ENCODE measurements around the gene MAPK10. TPM values are rescaled to one million over a fixed set of nuclear protein-coding genes. Genes with fewer than 3 reads are reported as not detected.

Gene MAPK10
- total and polyA plus RNA-seq, 10 of the 15 experiments (the other 5 are each of a cell fraction or from before 2014, with no cell fraction given), result 1.1 to 4.2 (median 2.4) TPM

GRCh38 chr4:85956293-85956945, 403.4 kb downstream of the MAPK10 start:
- no peaks in the 10 kb centered on the region for H3K27me3 ChIP-seq (replicated peaks in 1 of 2; ENCODE audit: control insufficient read depth in 2 of 2, insufficient read depth in 2 of 2, low read length in 1 of 2)
- DNase-seq (ENCODE audit: low read depth, low spot score) (no peak), ATAC-seq (no peak), FAIRE-seq (no peak)
- H3K79me2 ChIP-seq (ENCODE audit: control insufficient read depth, insufficient read depth, low read length), result no peaks in the 10 kb centered on the region
- H3K4me2 ChIP-seq (ENCODE audit: control insufficient read depth, insufficient read depth), result no peak overlapping the region
- CTCF ChIA-PET, result interaction anchor here (0.7 to 0.9 kb wide), 2 partner anchors 12 to 13 kb away, joined by 3 to 4 read pairs; no protein-coding TSS in a partner anchor
- 45% methylated on average over 17 of the region's 17 CpGs for WGBS (ENCODE audit: insufficient coverage, insufficient replicate concordance, low lambda C conversion rate, missing lambda C conversion rate)
- intact Hi-C loops (cut with micrococcal nuclease; ENCODE audit: unreplicated experiment) (no loop called here), in situ Hi-C loops (cut with MboI) (no loop called here)
- H3K4me3 ChIP-seq, result no peak overlapping the region
- TF ChIP-seq NBN (IDR thresholded peaks at IDR 0.05) (no peak), PML (IDR thresholded peaks at IDR 0.05; ENCODE audit: low read length) (no peak), NFYA (IDR thresholded peaks at IDR 0.05; ENCODE audit: borderline replicate concordance, low read depth, low read length) (no peak), GABPA (IDR thresholded peaks at IDR 0.05; ENCODE audit: low read depth) (no peak), POLR2A (IDR thresholded peaks at IDR 0.05; ENCODE audit: low read depth, low read length) (no peak), PRDM15 (CRISPR knock-in tag; IDR thresholded peaks at IDR 0.05) (no peak), ZBTB33 (IDR thresholded peaks at IDR 0.05) (no peak), CUX1 (IDR thresholded peaks at IDR 0.05; ENCODE audit: insufficient replicate concordance, low read depth, low read length) (no peak), SP1 (IDR thresholded peaks at IDR 0.05; ENCODE audit: low read depth, low read length) (no peak), MYB (IDR thresholded peaks at IDR 0.05; ENCODE audit: borderline replicate concordance, low read depth, low read length) (no peak)
- H3K4me1 ChIP-seq (ENCODE audit: control insufficient read depth, insufficient read depth, low read length), result no peaks in the 10 kb centered on the region
- H4K20me1 ChIP-seq (ENCODE audit: control insufficient read depth, insufficient read depth), result no peaks in the 10 kb centered on the region
- no peak overlapping the region for H3K27ac ChIP-seq (ENCODE audit: control insufficient read depth, insufficient read depth)
- H3K9ac ChIP-seq (ENCODE audit: control insufficient read depth, insufficient read depth, low read length), result no peak overlapping the region
- no peak overlapping the region for H2AFZ ChIP-seq (ENCODE audit: control insufficient read depth, low read depth, low read length)
- POLR2A ChIA-PET, result no interaction called here
- no peaks in the 10 kb centered on the region for H3K36me3 ChIP-seq (ENCODE audit: control insufficient read depth in 2 of 2, insufficient read depth in 2 of 2, low read length in 1 of 2)
- SMC1A ChIA-PET (ENCODE audit: uncharacterized antibody, unreplicated experiment), result interaction anchor here (1.2 kb wide), 1 partner anchor 9 kb away, joined by 3 read pairs; no protein-coding TSS in a partner anchor
- BruUV-seq (replicated peaks), result no TSS peak
- RAD21 ChIA-PET (ENCODE audit: unreplicated experiment), result no interaction called here
- H3K9me3 ChIP-seq (replicated peaks; ENCODE audit: control insufficient read depth, insufficient read depth, low read length), result no peaks in the 10 kb centered on the region

Measured in GM12878 (cell line).